Measurements from ENCODE around the gene VAMP5.
"Not testable (repeated sequence)": the region's sequence is repeated elsewhere in the genome, so short reads cannot be mapped to it uniquely, and the experiment has no call there.

The VAMP5 gene

GRCh38 chr2:85584857-85585780, 888 bp downstream of the VAMP5 start:
- no peak for FAIRE-seq

GRCh38 chr2:85585781-85586105, 1.5 kb downstream of the VAMP5 start:
- no peak for FAIRE-seq

DNA sequence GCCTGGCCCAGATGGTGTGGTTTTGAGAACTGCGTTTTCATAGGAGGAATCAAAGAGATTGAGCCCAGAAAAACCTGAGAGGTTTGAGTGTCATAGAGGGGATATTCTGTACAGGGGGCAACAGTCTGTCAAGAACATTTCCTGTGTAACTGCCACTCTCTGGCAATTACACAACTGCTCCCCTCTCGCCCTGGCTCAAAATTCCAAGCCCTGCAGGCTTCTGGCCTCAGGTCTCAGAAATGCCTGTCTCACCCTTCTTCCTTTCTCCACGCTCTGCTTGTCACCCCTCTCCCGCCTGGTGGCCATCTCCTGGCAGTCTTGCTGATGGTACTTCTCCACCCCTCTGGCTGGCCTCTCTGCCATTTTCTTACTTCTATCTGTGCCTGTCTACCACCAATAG, 4.0 kb downstream of the VAMP5 start:
- no peak for FAIRE-seq

DNA sequence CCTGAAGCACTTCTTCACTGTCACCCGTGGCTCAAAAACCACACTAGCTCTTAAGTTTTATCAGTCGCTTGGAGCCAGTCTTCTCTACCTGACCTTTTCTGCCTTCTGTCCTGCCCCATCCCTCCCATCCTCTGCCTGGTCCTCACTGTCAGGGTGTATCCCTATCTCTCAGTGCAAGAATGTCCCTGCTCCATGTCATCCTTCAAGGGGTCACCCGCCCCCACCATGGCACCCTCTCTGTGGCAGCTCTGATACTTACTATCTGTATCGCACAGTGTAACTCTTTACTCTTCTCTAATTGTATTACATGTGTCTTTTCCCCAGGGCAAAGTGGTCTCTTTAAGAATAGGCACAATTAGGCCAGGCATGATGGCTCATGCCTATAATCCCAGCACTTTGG, 4.4 kb downstream of the VAMP5 start:
- no peak for FAIRE-seq

GRCh38 chr2:85589181-85589580, 5.0 kb downstream of the VAMP5 start:
- no peak for FAIRE-seq

- FAIRE-seq = no peak
Measured at GRCh38 chr2:85589982-85590791, 6.0 kb downstream of the VAMP5 start.

GRCh38 chr2:85590950-85591349, 6.7 kb downstream of the VAMP5 start:
- no peak for FAIRE-seq

DNA sequence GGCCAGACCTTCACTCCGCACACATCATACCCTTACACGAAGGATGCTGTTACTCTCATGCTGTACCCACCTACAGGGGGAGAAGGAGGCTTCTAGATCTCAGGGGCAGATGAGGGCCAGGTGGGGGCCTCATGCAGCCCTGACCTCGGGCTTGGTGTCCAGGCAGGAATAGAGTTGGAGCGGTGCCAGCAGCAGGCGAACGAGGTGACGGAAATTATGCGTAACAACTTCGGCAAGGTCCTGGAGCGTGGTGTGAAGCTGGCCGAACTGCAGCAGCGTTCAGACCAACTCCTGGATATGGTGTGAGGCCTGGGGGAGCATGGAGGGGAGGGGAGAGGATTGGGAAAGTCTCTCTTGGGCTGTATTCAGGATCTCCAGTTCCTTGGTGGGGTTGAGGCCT, 7.3 kb downstream of the VAMP5 start:
- FAIRE-seq = no peak

DNA sequence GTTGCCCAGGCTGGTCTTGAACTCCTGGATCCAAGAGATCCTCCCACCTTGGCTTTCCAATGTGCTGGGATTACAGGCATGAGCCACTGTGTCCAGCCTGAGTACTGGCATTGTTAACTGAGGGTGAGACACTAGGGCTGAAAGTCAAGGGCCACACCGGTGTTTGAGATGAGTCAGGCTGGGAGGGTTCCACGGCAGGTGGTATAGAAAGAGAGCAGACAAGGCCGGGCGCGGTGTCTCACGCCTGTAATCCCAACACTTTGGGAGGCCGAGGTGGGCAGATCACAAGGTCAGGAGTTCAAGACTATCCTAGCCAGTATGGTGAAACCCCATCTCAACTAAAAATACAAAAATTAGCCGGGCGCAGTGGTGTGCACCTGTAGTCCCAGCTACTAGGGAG, 8.1 kb downstream of the VAMP5 start:
- not testable (repeated sequence) for FAIRE-seq

DNA sequence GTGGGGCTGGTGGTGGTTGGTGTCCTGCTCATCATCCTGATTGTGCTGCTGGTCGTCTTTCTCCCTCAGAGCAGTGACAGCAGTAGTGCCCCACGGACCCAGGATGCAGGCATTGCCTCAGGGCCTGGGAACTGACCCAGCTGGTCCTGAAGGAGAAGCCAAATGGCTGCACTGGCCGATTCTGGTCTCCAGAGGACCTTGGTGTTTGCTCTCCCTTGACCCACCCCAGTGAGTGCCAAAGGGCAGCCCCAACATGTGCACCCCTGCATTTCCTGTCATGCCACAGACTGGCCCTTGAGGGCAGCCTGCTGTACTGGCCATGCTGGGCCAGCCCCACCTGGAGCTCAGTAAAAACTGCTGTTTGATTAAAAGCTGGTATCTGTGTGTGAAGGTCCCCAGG, 8.8 kb downstream of the VAMP5 start:
- no peak for FAIRE-seq

- FAIRE-seq = no peak
Measured at GRCh38 chr2:85594715-85595300, 10.6 kb downstream of the VAMP5 start.

- FAIRE-seq = peak; percentile 99
Measured at GRCh38 chr2:85595301-85596025, 11.2 kb downstream of the VAMP5 start, which contains the start of gene RNF181. Gene RNF181 (plus strand): TSS chr2:85595745. CDS start chr2:85595764, 19 bp downstream.

- FAIRE-seq = no peak
Measured at GRCh38 chr2:85596026-85596333, 11.7 kb downstream of the VAMP5 start.

GRCh38 chr2:85596486-85597143, 12.4 kb downstream of the VAMP5 start:
- no peak for FAIRE-seq

DNA sequence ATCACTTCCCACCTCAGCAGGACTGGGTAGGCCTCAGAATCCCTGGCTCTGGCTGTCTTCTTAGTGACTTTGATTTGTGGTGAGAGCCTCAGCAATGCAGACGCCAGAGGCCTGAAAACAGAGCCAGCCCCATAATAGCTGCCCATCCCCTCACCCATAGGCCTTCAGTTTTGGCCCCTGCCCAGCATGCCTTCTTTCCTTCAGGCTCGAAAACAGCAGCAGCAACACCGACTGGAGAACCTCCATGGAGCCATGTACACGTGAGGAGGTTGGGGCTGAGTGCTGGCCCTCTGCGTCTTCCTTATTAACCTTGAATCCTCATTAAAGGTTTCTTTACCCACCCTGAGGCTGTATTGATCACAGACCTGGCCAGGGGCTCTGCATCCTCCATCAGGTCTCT, 13.0 kb downstream of the VAMP5 start:
- FAIRE-seq = no peak

DNA sequence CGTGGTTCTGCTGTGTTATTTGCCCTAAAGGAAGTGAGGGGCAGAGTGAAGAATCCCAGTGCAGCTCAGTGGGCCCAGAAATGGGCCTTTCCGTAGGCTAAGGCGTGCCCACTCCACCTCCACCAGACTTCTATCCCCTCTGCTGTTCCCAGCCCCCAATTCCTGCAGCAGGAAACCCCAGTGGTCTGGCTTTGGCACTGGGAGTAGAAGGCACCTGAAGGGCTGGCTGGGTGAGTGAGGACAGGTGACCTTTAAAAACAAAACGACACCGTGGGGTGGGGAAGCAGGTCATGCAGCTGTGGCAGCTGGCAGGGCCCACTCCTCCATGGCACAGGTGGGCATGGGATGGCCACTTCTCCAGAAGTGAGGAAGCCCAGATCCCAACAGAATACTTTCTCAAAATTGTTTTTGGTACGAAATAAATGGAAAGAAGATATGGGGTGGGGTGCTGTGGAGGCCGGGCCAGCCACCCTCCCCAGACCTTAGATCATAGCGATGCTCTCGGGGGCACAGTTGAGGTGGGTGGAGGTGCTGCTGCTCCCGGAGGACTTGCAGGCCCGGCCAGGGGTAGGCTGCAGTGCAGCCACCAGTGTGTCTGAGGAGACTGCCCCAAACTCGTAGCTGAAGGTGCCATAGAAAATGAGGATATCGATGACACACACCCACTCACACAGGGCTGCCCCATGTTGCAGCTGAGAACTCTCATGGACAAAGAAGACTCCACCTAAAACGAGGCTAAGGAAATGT, 14.5 kb downstream of the VAMP5 start:
- no peak for FAIRE-seq

DNA sequence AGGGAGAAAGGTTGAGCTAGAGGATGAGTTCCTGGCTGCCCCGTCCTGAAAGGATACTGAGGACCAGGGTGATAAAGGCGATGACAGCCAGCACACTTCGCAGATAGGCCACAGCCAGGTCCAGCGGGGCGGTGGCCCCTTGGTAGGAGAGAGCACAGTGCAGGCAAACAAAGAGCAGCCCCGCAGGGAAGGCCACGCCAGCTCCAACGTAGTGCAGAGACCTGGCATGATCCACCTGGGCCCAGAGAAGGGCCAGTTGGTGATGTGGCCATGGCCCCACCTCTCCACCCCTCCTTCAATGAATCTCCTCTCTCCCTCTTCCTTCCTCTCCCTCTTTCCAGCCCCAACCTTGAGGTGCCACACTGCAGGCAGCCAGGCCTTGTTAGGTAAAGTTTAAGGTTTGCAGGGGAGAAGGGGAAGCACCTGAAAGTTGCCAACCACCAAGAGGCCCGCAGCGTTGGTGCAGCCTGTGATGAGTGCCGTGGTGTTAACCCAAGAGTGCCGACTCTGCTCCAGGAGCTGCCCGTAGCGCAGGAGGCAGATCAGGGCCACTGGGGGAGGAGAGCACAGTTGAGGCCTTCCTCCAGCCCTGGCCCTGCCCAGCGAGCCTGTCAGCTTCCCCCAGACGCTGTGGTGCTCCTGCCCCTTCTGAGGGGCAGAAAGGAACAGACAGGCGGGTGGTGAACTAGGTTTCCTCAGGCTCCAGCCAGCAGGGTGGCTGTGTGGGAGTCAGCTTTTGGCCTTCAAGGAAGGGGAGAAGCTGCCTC, 15.4 kb downstream of the VAMP5 start:
- no peak for FAIRE-seq

DNA sequence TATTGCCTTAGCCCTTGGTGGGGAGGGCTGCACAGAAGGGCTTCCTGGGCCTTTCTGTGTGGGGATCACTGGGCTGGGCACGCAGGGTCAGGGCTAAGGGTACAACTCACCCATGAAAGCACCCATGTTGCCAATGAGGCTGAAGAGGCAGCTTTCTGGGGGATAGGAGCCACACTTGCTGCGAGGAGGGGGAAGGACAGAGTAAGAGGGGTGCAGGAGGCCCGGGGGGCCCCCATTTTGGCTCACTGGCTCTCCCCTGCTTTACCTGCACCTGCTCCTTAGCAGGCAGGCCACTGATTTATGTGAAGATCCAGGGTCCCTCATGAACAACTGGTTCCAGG, 16.0 kb downstream of the VAMP5 start:
- no peak for FAIRE-seq

DNA sequence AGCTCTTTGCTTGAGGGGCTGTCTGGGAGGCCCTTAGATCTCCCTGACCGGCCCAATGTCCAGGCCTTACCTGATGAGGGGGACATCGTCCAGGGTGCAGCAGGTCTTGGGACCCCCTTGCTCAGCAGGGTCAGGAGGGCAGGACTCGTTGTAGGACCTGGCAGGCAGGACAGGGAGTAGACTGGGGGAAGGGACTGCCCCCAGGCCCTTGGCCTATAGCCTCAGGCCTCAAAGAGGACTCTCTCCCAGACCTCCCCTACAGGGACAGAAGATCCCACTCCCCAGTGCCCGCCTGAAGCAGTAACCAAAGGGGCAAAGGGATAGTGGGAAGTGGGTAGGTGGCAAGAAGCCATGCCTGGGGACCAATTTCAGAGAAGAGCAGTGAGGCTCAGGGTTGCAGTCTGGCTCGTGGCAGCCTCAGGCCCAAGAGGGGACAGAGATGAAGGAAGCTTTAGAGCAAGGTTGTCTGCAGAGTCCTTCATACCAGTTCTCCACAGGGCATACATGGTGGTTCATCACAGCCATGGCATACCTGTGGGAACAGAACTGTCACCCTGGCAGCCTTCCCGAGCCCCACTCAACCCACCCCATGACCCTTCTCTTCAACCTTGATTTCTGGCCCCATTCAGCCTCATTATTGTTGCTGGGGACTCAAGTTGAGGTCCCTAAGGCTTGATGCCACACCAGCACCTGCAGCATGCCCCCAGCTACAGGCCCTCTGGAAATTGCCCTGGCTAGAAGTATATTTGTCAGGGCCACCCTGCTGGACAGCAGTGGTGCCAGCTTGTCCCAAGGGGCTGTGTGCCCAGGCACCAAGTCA, 16.9 kb downstream of the VAMP5 start:
- no peak for FAIRE-seq

DNA sequence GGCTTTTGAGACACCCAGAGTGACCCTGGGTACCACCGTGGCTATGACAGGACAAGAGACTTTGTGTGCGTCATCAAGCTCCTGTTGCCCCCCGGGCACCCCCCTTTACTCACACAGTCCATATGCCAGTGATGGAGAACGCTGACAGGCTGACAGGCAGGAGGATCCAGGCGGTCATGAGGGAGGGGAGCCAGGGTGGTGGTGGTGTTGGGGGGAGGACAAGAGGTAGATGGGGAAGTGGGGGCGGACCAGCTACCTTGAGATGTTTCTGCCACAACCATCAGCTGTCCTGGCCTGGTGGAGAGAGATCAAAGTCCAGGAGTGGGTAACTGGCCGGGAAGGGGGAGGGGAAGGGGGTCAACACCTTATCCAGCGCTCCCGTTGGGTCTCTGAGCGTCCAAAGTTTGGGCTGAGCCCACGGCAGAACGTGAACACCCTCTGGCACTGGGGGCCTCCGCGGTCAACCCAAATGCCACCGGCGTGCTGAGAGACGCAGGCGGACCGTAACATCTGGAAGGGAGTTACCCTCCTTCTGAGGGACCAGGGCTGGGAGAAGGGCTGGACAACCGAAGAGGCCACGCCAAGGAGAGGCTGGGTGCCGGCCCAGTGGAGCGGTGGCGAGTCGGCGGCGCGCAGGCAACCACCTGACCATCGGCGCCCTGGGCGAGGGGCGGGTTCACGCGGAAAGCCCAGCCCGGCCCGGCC, 17.7 kb downstream of the VAMP5 start:
- FAIRE-seq = no peak
